Esophagus squamous epithelium (tissue), 5 donors: ENCODE results near the gene CD320. TPM values are rescaled to one million over a fixed set of nuclear protein-coding genes. Genes with fewer than 3 reads are reported as not detected.

Source experiments
- DNase-seq: peaks from one replicate; lab custom pipeline; 2025; lab: John Stamatoyannopoulos, UW
- H3K27ac ChIP-seq, 4 donors: fragments of 200-600 bp; sonication (generic); one replicate each; pipeline ENCODE4 v1.5.1; 2016 to 2019; ENCODE audit warnings: mild to moderate bottlenecking in 1 of 4
- H3K27me3 ChIP-seq, 4 donors: fragments of 200-600 bp; sonication (generic); 1 replicate in 3 of 4; 2 replicates in 1 of 4; pipeline versions ENCODE4 v1.5.1 to v1.6.0; 2017 to 2021; ENCODE audit warnings: antibody characterized with exemption in 1 of 4
- H3K36me3 ChIP-seq, 3 donors: fragments of 200-600 bp; sonication (generic); one replicate each; pipeline ENCODE4 v1.5.1; 2016 to 2019
- H3K4me1 ChIP-seq, 3 donors: fragments of 200-600 bp; sonication (generic); one replicate each; pipeline ENCODE4 v1.5.1; 2017 to 2019
- H3K4me3 ChIP-seq, 4 donors: fragments of 200-600 bp; sonication (generic); 1 replicate in 3 of 4; 2 replicates in 1 of 4; pipeline ENCODE4 v1.5.1; 2016 to 2019; ENCODE audit warnings: mild to moderate bottlenecking in 2 of 4, moderate library complexity in 1 of 4
- H3K9me3 ChIP-seq, 3 donors: fragments of 200-600 bp; sonication (generic); one replicate each; pipeline ENCODE4 v1.5.1; 2016 to 2019
- CTCF ChIP-seq, 6 experiments: fragments of 450-650 bp in 4 of 6; fragments of 200-600 bp in 2 of 6; sonication (generic) in 2 of 6; IDR thresholded peaks; one replicate each; pipeline ENCODE4 v1.5.1; 2016 to 2019; ENCODE audit warnings: antibody characterized with exemption in 6 of 6, mild to moderate bottlenecking in 4 of 6, moderate library complexity in 4 of 6
- POLR2A ChIP-seq, 4 donors: fragments of 450-650 bp; IDR thresholded peaks; one replicate each; pipeline ENCODE4 v1.6.1; 2017; ENCODE audit warnings: antibody characterized with exemption in 4 of 4, mild to moderate bottlenecking in 4 of 4, moderate library complexity in 3 of 4
- WGBS, 2 donors: methylation state at CpG; one replicate each; pipeline ENCODE4 v1.1.5; 2018; 5-methylcytosine and 5-hydroxymethylcytosine counted together
- intact Hi-C: fragments of 100-400 bp; cut with DNase I; formaldehyde crosslinking; loops from one replicate; pipeline ENCODE4 v1.15.0; 2022
- total RNA-seq, 4 donors: library from RNA; depleted of rRNA; stranded (reverse); fragments of >200 nt; gene quantifications; one replicate each; pipeline ENCODE4 v1.1.0, GENCODE V29; 2016
- donor health status: DM: yes; HTN: yes; CAD: no.

Gene CD320
- total RNA-seq, 4 donors from 2014 or later, result 8.7 to 27.0 (median 22.3) TPM

- Histone ChIP-seq H3K4me1 (peaks cover 13 to 34% (median 25%) of the 10 kb centered on the region in 3 donors), H3K9me3 (no peaks in the 10 kb centered on the region), H3K36me3 (no peaks in the 10 kb centered on the region), H3K4me3 (no peak overlapping the region), H3K27ac (no peak overlapping the region), H3K27me3 (peaks cover 0 to 44% (median 5%) of the 10 kb centered on the region in 4 donors)
- DNase-seq, result no peak
- TF ChIP-seq POLR2A (IDR thresholded peaks at IDR 0.05) (no peak), CTCF (IDR thresholded peaks at IDR 0.05) (no peak)
- intact Hi-C loops, result no loop called here
- 72 to 78% methylated on average over 3 to 5 of the region's 8 CpGs for WGBS, 2 donors
These were observed 23.2 kb upstream of the CD320 start for GRCh38 chr19:8331263-8331845.

- TF ChIP-seq CTCF (IDR thresholded peaks at IDR 0.05), result no peak
- TF ChIP-seq POLR2A (IDR thresholded peaks at IDR 0.05), result no peak
- peaks cover 13 to 23% (median 15%) of the 10 kb centered on the region in 3 donors for H3K4me1 ChIP-seq
- intact Hi-C loops, result no loop called here
- peaks cover 0 to 32% (median 5%) of the 10 kb centered on the region in 4 donors for H3K27me3 ChIP-seq
- H3K4me3 ChIP-seq, result no peak overlapping the region
- H3K9me3 ChIP-seq, result no peaks in the 10 kb centered on the region
- H3K36me3 ChIP-seq, result no peaks in the 10 kb centered on the region
- no peak for DNase-seq
- 35 to 56% methylated on average over 3 of the region's 3 CpGs for WGBS, 2 donors
- H3K27ac ChIP-seq, result no peak overlapping the region
These were observed 21.8 kb upstream of the CD320 start for GRCh38 chr19:8329996-8330395.

- peak overlapping the region in 1 of 4 donors; percentile 12 for H3K27ac ChIP-seq
- intact Hi-C loops, result no loop called here
- TF ChIP-seq CTCF (IDR thresholded peaks at IDR 0.05) (no peak), POLR2A (IDR thresholded peaks at IDR 0.05) (no peak)
- no peak for DNase-seq
- no peaks in the 10 kb centered on the region for H3K27me3 ChIP-seq
- H3K9me3 ChIP-seq, result no peaks in the 10 kb centered on the region
- 69 to 72% methylated on average over 1 of the region's 3 CpGs for WGBS, 2 donors
- H3K4me1 ChIP-seq, result peaks cover 16 to 37% (median 21%) of the 10 kb centered on the region in 3 donors
- H3K36me3 ChIP-seq, result peaks cover 0 to 22% (median 6%) of the 10 kb centered on the region in 3 donors
- no peak overlapping the region for H3K4me3 ChIP-seq
These were observed 17.3 kb upstream of the CD320 start for GRCh38 chr19:8325454-8325853.

- 40 to 86% methylated on average over 4 to 5 of the region's 17 CpGs for WGBS, 2 donors
- no peak for DNase-seq
- H3K9me3 ChIP-seq, result no peaks in the 10 kb centered on the region
- TF ChIP-seq POLR2A (IDR thresholded peaks at IDR 0.05) (no peak), CTCF (IDR thresholded peaks at IDR 0.05) (no peak)
- intact Hi-C loops, result no loop called here
- H3K36me3 ChIP-seq, result peaks cover 0 to 22% (median 6%) of the 10 kb centered on the region in 3 donors
- peaks cover 25 to 47% (median 29%) of the 10 kb centered on the region in 3 donors for H3K4me1 ChIP-seq
- peak overlapping the region in 2 of 4 donors; percentile 23 to 58 for H3K27ac ChIP-seq
- no peak overlapping the region for H3K4me3 ChIP-seq
- H3K27me3 ChIP-seq, result no peaks in the 10 kb centered on the region
These were observed 16.3 kb upstream of the CD320 start for GRCh38 chr19:8324186-8325050.

- peaks cover 0 to 22% (median 6%) of the 10 kb centered on the region in 3 donors for H3K36me3 ChIP-seq
- H3K27ac ChIP-seq, result peak overlapping the region in 1 of 4 donors; percentile 58
- H3K9me3 ChIP-seq, result no peaks in the 10 kb centered on the region
- 80% methylated on average over 1 of the region's 1 CpG; no CpG with 5 or more reads in 1 of the 2 donors for WGBS, 2 donors
- no peaks in the 10 kb centered on the region for H3K27me3 ChIP-seq
- no peak overlapping the region for H3K4me3 ChIP-seq
- TF ChIP-seq POLR2A (IDR thresholded peaks at IDR 0.05), result no peak
- intact Hi-C loops, result no loop called here
- DNase-seq, result no peak
- peaks cover 25 to 47% (median 29%) of the 10 kb centered on the region in 3 donors for H3K4me1 ChIP-seq
These were observed 15.6 kb upstream of the CD320 start for GRCh38 chr19:8323781-8324185.
